ENCODE results near the gene TMEM14B.

GRCh38 chr6:10725044-10725443, 22.6 kb upstream of the TMEM14B start:
- TF ChIP-seq TAF1 (IDR thresholded peaks at IDR 0.05; ENCODE audit: low read depth) (no peak), NFIC (IDR thresholded peaks at IDR 0.05) (no peak), TCF12 (IDR thresholded peaks at IDR 0.05; ENCODE audit: low read depth) (no peak), USF1 (IDR thresholded peaks at IDR 0.05) (no peak), CEBPB (IDR thresholded peaks at IDR 0.05) (no peak), EP300 (IDR thresholded peaks at IDR 0.05; ENCODE audit: borderline replicate concordance) (no peak), RAD21 (IDR thresholded peaks at IDR 0.05; ENCODE audit: low read depth) (no peak), EGR1 (IDR thresholded peaks at IDR 0.05) (no peak), YY1 (IDR thresholded peaks at IDR 0.05; ENCODE audit: low read depth) (no peak), ZBTB7A (IDR thresholded peaks at IDR 0.05; ENCODE audit: low read depth) (no peak)
- TF ChIP-seq, protein P1, sequence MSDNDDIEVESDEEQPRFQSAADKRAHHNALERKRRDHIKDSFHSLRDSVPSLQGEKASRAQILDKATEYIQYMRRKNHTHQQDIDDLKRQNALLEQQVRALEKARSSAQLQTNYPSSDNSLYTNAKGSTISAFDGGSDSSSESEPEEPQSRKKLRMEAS (IDR thresholded peaks at IDR 0.05): no peak

Measured in Ishikawa (cell line).